Ishikawa (cell line): ENCODE data around the gene ABLIM2.
A peak's percentile ranks its signal among the peaks of the same experiment; 100 is the strongest.

Experiments
- CEBPB ChIP-seq: IDR thresholded peaks from 2 replicates; pipeline ENCODE4 v1.6.1; 2012
- CREB1 ChIP-seq: IDR thresholded peaks from 2 replicates; pipeline ENCODE4 v1.6.1; 2012; ENCODE audit warnings: low read depth
- EGR1 ChIP-seq: IDR thresholded peaks from 2 replicates; pipeline ENCODE4 v1.6.1; 2012
- EP300 ChIP-seq: IDR thresholded peaks from 2 replicates; pipeline ENCODE4 v1.6.1; 2012; ENCODE audit warnings: borderline replicate concordance
- FOXM1 ChIP-seq: IDR thresholded peaks from 2 replicates; pipeline ENCODE4 v1.6.1; 2012; ENCODE audit warnings: low read depth, borderline replicate concordance
- NFIC ChIP-seq: IDR thresholded peaks from 2 replicates; pipeline ENCODE4 v1.6.1; 2012
- RAD21 ChIP-seq: IDR thresholded peaks from 2 replicates; pipeline ENCODE4 v1.6.1; 2012; ENCODE audit warnings: low read depth
- TAF1 ChIP-seq: IDR thresholded peaks from 2 replicates; pipeline ENCODE4 v1.6.1; 2012; ENCODE audit warnings: low read depth, mild to moderate bottlenecking
- TCF12 ChIP-seq: IDR thresholded peaks from 2 replicates; pipeline ENCODE4 v1.6.1; 2012; ENCODE audit warnings: low read depth
- TEAD4 ChIP-seq: IDR thresholded peaks from 2 replicates; pipeline ENCODE4 v1.6.1; 2012
- YY1 ChIP-seq: IDR thresholded peaks from 2 replicates; pipeline ENCODE4 v1.6.1; 2012; ENCODE audit warnings: low read depth
- ZBTB7A ChIP-seq: IDR thresholded peaks from 2 replicates; pipeline ENCODE4 v1.6.1; 2012; ENCODE audit warnings: low read depth
- TF ChIP-seq, protein P1 (sequence below): IDR thresholded peaks from 2 replicates; pipeline ENCODE4 v1.6.1; 2012
- TF ChIP-seq, protein P2 (sequence below): IDR thresholded peaks from 2 replicates; pipeline ENCODE4 v1.6.1; 2012
- TF ChIP-seq, protein P3 (sequence below): IDR thresholded peaks from 2 replicates; pipeline ENCODE4 v1.6.1; 2012; ENCODE audit warnings: low read depth, mild to moderate bottlenecking

Gene ABLIM2

DNA sequence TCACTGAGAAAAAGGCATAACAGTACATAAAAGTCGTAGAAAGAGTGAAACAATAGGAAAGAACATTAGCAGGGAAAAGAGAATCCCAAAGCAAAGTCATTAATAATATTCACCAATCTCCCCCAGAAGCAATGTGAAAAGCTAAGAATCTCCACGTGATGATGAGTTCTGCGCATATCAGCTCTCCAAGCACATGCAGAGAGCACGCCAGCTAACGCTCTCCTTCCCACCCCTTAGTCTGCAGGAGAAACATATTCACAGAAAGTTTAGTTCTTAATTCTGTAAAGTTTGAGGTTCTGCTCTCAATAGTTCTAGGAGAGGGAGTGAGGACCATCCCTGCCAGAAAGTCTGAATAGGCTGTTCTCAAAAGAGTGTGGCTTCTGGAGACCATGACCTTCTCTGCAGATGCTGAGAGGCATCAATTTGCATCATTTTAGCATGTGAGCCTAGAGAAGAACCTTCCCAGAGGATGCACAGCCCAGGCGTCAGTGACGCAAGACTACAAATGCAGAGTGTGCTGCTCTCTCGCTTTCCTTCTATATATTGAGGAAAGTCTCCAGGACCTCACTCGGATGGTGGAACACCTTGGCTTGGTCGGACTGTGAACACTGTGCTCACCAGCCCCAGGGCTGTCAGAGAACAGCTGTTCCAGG, 167.7 kb downstream of the ABLIM2 start:
- TF ChIP-seq TAF1 (no peak), TEAD4 (no peak), TCF12 (no peak), EGR1 (no peak), ZBTB7A (no peak), EP300 (no peak), YY1 (no peak), RAD21 (no peak), NFIC (no peak), CEBPB (no peak), FOXM1 (no peak), CREB1 (no peak)
- TF ChIP-seq, protein P1, sequence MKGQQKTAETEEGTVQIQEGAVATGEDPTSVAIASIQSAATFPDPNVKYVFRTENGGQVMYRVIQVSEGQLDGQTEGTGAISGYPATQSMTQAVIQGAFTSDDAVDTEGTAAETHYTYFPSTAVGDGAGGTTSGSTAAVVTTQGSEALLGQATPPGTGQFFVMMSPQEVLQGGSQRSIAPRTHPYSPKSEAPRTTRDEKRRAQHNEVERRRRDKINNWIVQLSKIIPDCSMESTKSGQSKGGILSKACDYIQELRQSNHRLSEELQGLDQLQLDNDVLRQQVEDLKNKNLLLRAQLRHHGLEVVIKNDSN: no peak
- TF ChIP-seq, protein P2, sequence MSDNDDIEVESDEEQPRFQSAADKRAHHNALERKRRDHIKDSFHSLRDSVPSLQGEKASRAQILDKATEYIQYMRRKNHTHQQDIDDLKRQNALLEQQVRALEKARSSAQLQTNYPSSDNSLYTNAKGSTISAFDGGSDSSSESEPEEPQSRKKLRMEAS: no peak
- TF ChIP-seq, protein P3, sequence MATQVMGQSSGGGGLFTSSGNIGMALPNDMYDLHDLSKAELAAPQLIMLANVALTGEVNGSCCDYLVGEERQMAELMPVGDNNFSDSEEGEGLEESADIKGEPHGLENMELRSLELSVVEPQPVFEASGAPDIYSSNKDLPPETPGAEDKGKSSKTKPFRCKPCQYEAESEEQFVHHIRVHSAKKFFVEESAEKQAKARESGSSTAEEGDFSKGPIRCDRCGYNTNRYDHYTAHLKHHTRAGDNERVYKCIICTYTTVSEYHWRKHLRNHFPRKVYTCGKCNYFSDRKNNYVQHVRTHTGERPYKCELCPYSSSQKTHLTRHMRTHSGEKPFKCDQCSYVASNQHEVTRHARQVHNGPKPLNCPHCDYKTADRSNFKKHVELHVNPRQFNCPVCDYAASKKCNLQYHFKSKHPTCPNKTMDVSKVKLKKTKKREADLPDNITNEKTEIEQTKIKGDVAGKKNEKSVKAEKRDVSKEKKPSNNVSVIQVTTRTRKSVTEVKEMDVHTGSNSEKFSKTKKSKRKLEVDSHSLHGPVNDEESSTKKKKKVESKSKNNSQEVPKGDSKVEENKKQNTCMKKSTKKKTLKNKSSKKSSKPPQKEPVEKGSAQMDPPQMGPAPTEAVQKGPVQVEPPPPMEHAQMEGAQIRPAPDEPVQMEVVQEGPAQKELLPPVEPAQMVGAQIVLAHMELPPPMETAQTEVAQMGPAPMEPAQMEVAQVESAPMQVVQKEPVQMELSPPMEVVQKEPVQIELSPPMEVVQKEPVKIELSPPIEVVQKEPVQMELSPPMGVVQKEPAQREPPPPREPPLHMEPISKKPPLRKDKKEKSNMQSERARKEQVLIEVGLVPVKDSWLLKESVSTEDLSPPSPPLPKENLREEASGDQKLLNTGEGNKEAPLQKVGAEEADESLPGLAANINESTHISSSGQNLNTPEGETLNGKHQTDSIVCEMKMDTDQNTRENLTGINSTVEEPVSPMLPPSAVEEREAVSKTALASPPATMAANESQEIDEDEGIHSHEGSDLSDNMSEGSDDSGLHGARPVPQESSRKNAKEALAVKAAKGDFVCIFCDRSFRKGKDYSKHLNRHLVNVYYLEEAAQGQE: no peak

DNA sequence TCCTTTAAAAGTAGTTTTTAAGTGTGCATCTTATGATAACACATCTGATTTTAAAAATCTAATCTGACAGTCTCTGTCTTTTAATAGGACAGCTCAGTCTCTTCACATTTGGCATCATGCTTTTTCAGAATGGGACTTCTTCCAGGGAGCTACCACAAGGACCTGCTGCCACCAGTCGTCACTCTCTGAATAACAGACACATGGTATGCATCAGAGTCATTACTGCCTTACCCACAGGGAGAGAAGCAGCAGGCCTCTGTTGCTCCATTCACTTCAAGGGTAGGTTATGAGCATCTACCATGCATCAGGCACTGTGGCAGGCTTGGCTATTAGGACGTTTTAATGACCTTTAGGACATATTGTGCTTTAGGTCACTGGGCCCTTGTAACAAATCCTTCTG, 169.0 kb downstream of the ABLIM2 start:
- TF ChIP-seq NFIC (no peak), RAD21 (no peak), EGR1 (no peak), TEAD4 (no peak), TAF1 (no peak), EP300 (no peak), FOXM1 (no peak), TCF12 (no peak)
- TF ChIP-seq, protein P2: no peak
- TF ChIP-seq, protein P1: no peak

DNA sequence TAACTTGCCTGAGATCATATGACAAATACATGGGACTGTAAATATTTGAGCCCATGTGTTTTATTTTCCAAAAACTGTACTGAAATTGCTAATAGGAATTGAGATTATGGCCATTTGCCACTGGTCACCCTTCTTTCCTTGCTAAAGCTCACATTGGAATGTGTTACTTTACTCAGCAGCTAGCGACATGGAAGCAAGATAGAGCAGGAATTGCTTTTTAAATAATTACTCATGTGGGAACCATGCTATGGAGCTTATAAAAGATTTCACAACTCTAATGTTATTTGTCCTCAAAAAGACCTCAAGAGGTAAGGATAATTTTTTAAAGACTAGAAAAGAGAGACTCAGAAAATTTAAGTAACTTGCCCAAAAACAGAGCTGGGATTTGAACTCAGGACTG, 170.2 kb downstream of the ABLIM2 start:
- TF ChIP-seq NFIC (no peak), TEAD4 (no peak), CREB1 (no peak), TCF12 (no peak), RAD21 (no peak), EGR1 (no peak), ZBTB7A (no peak), CEBPB (no peak), FOXM1 (no peak), TAF1 (no peak), EP300 (no peak)
- TF ChIP-seq, protein P2: no peak
- TF ChIP-seq, protein P3: no peak
- TF ChIP-seq, protein P1: no peak

DNA sequence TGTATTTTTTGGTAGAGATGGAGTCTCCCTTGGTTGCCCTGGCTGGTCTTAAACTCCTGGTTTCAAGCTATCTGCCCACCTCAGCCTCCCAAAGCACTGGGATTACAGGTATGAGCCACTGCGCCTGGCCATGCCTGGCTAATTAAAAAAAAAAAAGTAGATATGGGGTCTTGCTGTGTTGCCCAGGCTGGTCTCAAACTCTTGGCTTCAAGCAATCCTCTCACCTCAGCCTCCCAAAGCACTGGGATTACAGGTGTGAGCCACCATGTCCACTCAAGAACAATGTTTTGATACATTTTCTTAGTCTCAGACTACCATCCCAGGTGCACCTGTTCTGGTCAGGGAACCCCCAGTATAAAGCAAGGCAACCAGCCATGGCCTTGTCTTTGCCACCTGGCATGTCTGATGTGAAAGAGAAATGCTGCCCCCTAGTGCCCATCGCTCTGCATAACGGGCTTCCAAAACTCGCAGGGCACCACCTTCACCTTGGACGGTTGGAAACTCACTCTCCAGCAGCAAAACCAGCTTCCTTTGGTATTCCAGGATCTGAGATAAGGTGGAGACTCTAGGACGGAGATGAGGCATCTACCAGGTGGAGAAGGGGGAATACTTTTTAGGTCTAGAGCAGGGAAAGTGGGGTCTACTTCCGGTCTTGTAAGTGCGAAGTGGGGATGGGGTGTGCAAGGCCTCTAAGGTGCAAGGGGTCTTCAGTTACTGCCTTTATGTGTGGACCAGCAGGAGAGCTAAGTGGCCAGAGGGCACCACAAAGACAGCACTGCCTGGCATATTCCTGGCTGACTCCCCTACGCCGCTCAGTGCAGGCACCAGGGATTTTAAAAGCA, 171.2 kb downstream of the ABLIM2 start:
- peak; percentile 98 for TF ChIP-seq RAD21
- TF ChIP-seq, protein P2: 0 out of 2 replicates have a peak, but pooled peaks have one; percentile 29
- no peak for TF ChIP-seq ZBTB7A
- no peak for TF ChIP-seq TAF1
- TF ChIP-seq TEAD4: 0 out of 2 replicates have a peak, but pooled peaks have one; percentile 15
